Progenitor cell of endocrine pancreas (in vitro differentiated cells): ENCODE measurements around the gene SLC22A7. TPM values are rescaled to one million over a fixed set of nuclear protein-coding genes. Genes with fewer than 3 reads are reported as not detected.

Experiments
- DNase-seq: peaks from one replicate; pipeline ENCODE4 v3.0.0; 2021; ENCODE audit warnings: low spot score; ENCODE audit not compliant: unreplicated experiment
- H3K27ac Mint-ChIP-seq: 2 replicates; pipeline ENCODE4 v1.8.0; 2021; ENCODE audit warnings: mild to moderate bottlenecking, moderate library complexity, mixed read lengths
- H3K27me3 Mint-ChIP-seq: 2 replicates; pipeline ENCODE4 v1.8.0; 2021; ENCODE audit warnings: mixed read lengths
- H3K36me3 Mint-ChIP-seq: 2 replicates; pipeline ENCODE4 v1.8.0; 2022; ENCODE audit warnings: mixed read lengths; ENCODE audit not compliant: insufficient read depth
- H3K4me1 Mint-ChIP-seq: 2 replicates; pipeline ENCODE4 v1.8.0; 2021; ENCODE audit warnings: low read depth, mixed read lengths
- H3K4me3 Mint-ChIP-seq: 2 replicates; pipeline ENCODE4 v1.8.0; 2021; ENCODE audit warnings: low read depth, mild to moderate bottlenecking, moderate library complexity, mixed read lengths
- H3K9me3 Mint-ChIP-seq: 2 replicates; pipeline ENCODE4 v1.8.0; 2021; ENCODE audit warnings: low read depth, mixed read lengths
- total RNA-seq: library from RNA; stranded (reverse); gene quantifications from 2 replicates; pipeline ENCODE4 v1.2.1, GENCODE V29; 2021
- TF ChIP-seq, protein P1 (sequence below): fragments of 200-600 bp; sonication (generic); IDR thresholded peaks from one replicate; pipeline ENCODE4 v1.5.0; 2021; ENCODE audit warnings: antibody characterized with exemption, mild to moderate bottlenecking; ENCODE audit not compliant: unreplicated experiment

Gene SLC22A7
- total RNA-seq, 1 donor from 2014 or later = not detected

DNA sequence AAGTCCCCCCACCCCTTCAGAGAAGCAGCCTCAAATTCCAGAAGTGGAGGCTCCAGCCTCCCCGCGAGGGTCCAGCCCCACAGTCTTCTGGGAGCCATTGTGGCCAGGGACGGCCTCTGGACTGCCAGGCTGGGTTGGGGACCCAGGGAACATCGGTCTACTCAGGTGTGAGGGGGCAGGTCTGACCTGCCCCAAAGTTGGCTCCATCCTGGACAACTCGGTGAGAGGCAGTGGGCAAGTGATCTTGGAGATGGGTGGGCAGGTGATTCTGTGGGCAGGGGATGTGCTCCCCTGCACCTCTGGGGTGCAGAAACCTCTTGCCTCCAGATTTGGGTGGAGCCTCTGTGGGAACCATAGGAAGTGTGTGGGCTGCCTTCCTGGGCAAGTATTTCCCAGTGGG is 12.2 kb upstream of the SLC22A7 start:
- Mint-ChIP-seq H3K27ac (peak overlapping the region; percentile 7), H3K36me3 (no peaks in the 10 kb centered on the region), H3K9me3 (no peaks in the 10 kb centered on the region), H3K4me1 (peaks cover 1% of the 10 kb centered on the region), H3K27me3 (peaks cover 41% of the 10 kb centered on the region), H3K4me3 (peak overlapping the region; percentile 56)
- no peak for DNase-seq
- TF ChIP-seq, protein P1, sequence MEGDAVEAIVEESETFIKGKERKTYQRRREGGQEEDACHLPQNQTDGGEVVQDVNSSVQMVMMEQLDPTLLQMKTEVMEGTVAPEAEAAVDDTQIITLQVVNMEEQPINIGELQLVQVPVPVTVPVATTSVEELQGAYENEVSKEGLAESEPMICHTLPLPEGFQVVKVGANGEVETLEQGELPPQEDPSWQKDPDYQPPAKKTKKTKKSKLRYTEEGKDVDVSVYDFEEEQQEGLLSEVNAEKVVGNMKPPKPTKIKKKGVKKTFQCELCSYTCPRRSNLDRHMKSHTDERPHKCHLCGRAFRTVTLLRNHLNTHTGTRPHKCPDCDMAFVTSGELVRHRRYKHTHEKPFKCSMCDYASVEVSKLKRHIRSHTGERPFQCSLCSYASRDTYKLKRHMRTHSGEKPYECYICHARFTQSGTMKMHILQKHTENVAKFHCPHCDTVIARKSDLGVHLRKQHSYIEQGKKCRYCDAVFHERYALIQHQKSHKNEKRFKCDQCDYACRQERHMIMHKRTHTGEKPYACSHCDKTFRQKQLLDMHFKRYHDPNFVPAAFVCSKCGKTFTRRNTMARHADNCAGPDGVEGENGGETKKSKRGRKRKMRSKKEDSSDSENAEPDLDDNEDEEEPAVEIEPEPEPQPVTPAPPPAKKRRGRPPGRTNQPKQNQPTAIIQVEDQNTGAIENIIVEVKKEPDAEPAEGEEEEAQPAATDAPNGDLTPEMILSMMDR = no peak

DNA sequence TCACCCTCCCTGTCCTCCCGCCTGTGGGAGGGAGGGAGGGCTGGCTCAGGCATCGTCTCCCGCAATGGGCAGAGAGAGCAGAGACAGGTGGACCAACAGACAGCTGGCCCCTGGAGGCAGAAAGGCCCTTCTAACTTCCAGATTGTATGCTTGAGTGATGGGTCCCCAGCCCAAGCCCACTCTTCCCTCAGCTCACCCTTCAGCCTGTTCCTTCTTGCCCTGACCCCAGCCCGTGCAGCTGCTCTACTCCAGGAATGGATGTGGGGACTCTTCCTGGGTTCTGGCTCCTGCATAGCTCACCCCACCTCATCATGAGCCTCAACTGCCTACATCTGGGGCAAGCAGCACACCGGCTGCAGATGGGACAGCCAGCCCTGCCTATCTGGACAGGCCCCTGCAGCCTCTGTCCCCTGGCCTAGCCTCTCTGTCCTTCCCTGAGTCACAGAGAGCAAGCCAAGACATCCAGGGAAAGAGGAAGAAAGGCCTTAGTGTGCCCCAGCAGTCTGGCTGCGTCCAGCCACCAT is 11.5 kb upstream of the SLC22A7 start:
- peaks cover 37% of the 10 kb centered on the region for H3K27me3 Mint-ChIP-seq
- no peak overlapping the region for H3K4me3 Mint-ChIP-seq
- no peaks in the 10 kb centered on the region for H3K9me3 Mint-ChIP-seq
- no peak for DNase-seq
- TF ChIP-seq, protein P1 = no peak
- no peak overlapping the region for H3K27ac Mint-ChIP-seq
- no peaks in the 10 kb centered on the region for H3K36me3 Mint-ChIP-seq
- peaks cover 1% of the 10 kb centered on the region for H3K4me1 Mint-ChIP-seq

DNA sequence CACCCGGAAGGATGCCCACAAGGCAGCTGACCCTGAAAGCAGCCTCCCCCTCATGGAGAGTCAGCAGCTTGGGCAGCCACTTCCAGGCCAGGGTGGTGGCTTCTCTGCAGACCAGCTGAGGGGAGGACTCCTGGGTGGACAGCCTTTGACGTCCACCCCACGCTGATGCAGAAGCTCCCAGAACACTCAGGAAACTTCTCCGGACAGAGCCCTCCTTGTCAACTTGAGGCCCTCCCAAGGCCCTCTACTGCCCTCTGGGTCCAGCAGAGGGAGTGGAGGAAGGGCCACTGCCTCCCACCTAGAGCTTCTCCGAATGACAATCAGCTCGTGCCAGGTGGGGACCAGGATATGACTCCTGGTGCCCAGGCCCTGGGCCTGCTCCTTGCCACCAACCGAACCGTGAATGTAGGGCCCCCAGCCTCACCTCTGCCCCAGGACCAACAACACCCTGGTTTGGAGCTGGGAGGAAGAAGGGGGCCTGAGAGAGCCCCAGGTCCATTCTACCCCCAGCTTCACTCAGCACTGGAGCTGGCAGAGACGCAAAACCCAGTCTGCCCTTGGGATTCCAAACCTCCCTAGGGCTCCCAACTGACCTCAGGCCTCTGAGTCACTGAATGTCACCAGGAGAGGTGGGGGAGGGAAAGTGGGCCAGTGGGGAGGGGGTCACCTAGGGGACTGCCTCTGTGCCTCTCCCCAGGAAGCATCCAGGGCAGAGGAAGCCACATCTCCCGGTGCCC is 10.9 kb upstream of the SLC22A7 start:
- H3K27me3 Mint-ChIP-seq = peaks cover 33% of the 10 kb centered on the region
- TF ChIP-seq, protein P1 = peak; percentile 46
- no peak for DNase-seq
- H3K9me3 Mint-ChIP-seq = no peaks in the 10 kb centered on the region
- no peak overlapping the region for H3K27ac Mint-ChIP-seq
- H3K4me3 Mint-ChIP-seq = no peak overlapping the region
- peaks cover 1% of the 10 kb centered on the region for H3K4me1 Mint-ChIP-seq
- no peaks in the 10 kb centered on the region for H3K36me3 Mint-ChIP-seq

DNA sequence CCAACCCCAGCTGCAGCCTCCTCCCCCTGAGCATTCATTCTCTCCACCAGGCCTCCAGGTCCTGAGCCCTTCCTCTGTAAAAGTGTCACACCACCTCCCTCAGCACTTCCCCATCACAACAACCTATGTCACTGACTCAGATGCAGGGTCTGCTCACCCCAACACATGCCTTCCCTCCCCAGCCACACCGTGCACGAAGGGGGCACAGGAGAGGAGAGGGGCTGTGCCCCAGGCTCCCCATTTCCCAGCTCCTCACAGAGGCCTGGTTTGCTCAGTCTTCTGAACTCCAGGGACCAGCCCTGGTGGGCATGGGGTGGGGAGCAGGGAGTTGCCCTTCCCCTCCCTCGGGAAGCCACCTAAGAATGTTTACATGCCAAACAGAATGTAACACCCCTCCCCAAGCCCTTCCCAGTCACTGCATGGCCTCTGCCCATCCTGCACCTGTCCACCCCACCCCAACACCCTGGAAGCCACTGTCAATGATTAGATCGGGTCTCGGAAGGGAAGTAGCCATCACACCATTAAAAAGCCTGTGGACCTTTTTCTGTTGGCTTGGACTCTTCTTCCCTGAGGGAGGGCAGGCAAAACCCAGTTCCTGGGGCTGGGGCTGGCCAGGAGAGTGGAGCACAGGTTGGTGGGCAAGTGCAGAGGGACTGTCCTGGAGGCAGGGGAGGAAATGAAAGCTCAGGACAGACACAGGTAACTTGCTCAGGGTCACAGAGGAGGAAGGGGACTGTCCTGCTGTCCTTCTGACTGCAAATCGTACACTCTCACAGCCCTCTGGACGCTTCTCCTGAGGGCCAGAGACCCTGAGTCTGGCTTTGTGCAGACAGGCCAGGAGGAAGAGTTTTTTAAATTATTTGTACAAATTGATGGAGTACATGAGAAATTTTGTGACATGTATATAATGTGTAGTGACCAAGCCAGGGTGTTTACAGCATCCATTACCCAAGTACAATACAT is 10.1 kb upstream of the SLC22A7 start:
- no peak overlapping the region for H3K27ac Mint-ChIP-seq
- TF ChIP-seq, protein P1 = no peak

DNA sequence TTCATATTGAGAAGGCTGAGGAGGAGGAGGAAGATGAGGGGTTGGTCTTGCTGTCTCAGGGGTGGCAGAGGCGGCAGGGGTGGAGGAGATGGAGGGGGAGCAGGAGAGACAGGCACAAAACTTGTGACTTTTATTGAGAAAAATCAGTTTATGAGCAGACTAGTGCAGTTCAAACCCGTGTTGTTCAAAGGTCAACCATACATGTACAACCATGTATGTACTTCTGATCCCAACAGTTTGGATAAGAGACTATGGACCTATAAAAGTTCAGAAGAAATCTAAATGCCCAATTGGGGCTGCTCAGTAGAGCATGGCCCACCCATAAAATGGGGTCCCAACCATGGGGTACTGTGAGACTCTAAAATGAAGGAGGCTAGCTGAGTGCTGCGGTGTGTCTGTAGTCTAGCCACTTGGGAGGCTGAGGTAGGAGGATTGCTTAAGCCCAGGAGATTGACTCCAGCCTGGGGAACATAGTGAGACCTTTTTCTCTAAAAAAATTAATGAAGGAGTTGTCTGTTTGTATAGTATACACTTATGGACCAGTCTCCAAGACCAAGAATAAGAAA is 7.6 kb upstream of the SLC22A7 start:
- no peaks in the 10 kb centered on the region for H3K36me3 Mint-ChIP-seq
- peaks cover 1% of the 10 kb centered on the region for H3K4me1 Mint-ChIP-seq
- H3K27ac Mint-ChIP-seq = no peak overlapping the region
- TF ChIP-seq, protein P1 = no peak
- DNase-seq = no peak
- H3K9me3 Mint-ChIP-seq = no peaks in the 10 kb centered on the region
- H3K27me3 Mint-ChIP-seq = peaks cover 27% of the 10 kb centered on the region
- H3K4me3 Mint-ChIP-seq = no peak overlapping the region

More for the DNA sequence above, 10.1 kb upstream of the SLC22A7 start:
- no peaks in the 10 kb centered on the region for H3K9me3 Mint-ChIP-seq
- H3K27me3 Mint-ChIP-seq = peaks cover 27% of the 10 kb centered on the region
- DNase-seq = no peak
- H3K36me3 Mint-ChIP-seq = no peaks in the 10 kb centered on the region
- no peak overlapping the region for H3K4me3 Mint-ChIP-seq
- peaks cover 1% of the 10 kb centered on the region for H3K4me1 Mint-ChIP-seq
